Measurements from ENCODE around the gene PCSK5. TPM values are rescaled to one million over a fixed set of nuclear protein-coding genes. Genes with fewer than 3 reads are reported as not detected.

PCSK5 gene
- polyA plus RNA-seq, 1 donor from 2014 or later = 1.7 TPM

GRCh38 chr9:75939536-75940111 is 49.2 kb downstream of the PCSK5 start:
- no peak overlapping the region for H3K4me3 ChIP-seq (ENCODE audit: low read length)
- no peaks in the 10 kb centered on the region for H3K79me2 ChIP-seq (replicated peaks; ENCODE audit: insufficient read depth, low read length)
- H3K4me2 ChIP-seq (ENCODE audit: low read length) = no peak overlapping the region
- no peaks in the 10 kb centered on the region for H3F3A ChIP-seq (ENCODE audit: insufficient read depth, low read length, poor library complexity, severe bottlenecking)
- no peak overlapping the region for H3K27ac ChIP-seq (ENCODE audit: low read length)
- H3K36me3 ChIP-seq (ENCODE audit: insufficient read depth, low read length) = no peaks in the 10 kb centered on the region
- H4K20me1 ChIP-seq (ENCODE audit: insufficient read depth) = no peaks in the 10 kb centered on the region
- no peaks in the 10 kb centered on the region for H3K9me2 ChIP-seq (ENCODE audit: insufficient read depth, low read length)
- H3K9ac ChIP-seq (ENCODE audit: low read length) = no peak overlapping the region
- no peak overlapping the region for H2AFZ ChIP-seq (ENCODE audit: low read depth, low read length)
- no peak for TF ChIP-seq SMC3 (conservative IDR thresholded peaks at IDR 0.05; ENCODE audit: poor library complexity)
- no peak for TF ChIP-seq POLR2AphosphoS5 (IDR thresholded peaks at IDR 0.05)
- no peak for TF ChIP-seq MXI1 (conservative IDR thresholded peaks at IDR 0.05; ENCODE audit: poor library complexity, severe bottlenecking)
- TF ChIP-seq TAF1 (IDR thresholded peaks at IDR 0.05; ENCODE audit: low read depth) = no peak
- no peak for TF ChIP-seq EZH2 (IDR thresholded peaks at IDR 0.05; ENCODE audit: borderline replicate concordance, insufficient read depth, low read length, poor library complexity, severe bottlenecking)
- TF ChIP-seq RAD21 (conservative IDR thresholded peaks at IDR 0.05) = no peak
- no peak for TF ChIP-seq REST (IDR thresholded peaks at IDR 0.05; ENCODE audit: borderline replicate concordance)
- TF ChIP-seq EP300 (conservative IDR thresholded peaks at IDR 0.05; ENCODE audit: poor library complexity, severe bottlenecking) = no peak
- TF ChIP-seq CTCF (IDR thresholded peaks at IDR 0.05; ENCODE audit: poor library complexity, severe bottlenecking) = no peak
- no peaks in the 10 kb centered on the region for H3K9me3 ChIP-seq (ENCODE audit: low read length)
- no peaks in the 10 kb centered on the region for H3K27me3 ChIP-seq (ENCODE audit: insufficient read depth, low read depth, low read length)

GRCh38 chr9:75941066-75941465 is 50.6 kb downstream of the PCSK5 start:
- Histone ChIP-seq H3K27ac (ENCODE audit: low read length) (no peak overlapping the region), H4K20me1 (ENCODE audit: insufficient read depth) (no peaks in the 10 kb centered on the region), H3K9me2 (ENCODE audit: insufficient read depth, low read length) (no peaks in the 10 kb centered on the region), H3K4me3 (ENCODE audit: low read length) (no peak overlapping the region), H3K9me3 (ENCODE audit: low read length) (no peaks in the 10 kb centered on the region), H3F3A (ENCODE audit: insufficient read depth, low read length, poor library complexity, severe bottlenecking) (no peaks in the 10 kb centered on the region), H3K36me3 (ENCODE audit: insufficient read depth, low read length) (no peaks in the 10 kb centered on the region), H3K79me2 (replicated peaks; ENCODE audit: insufficient read depth, low read length) (no peaks in the 10 kb centered on the region), H3K4me2 (ENCODE audit: low read length) (no peak overlapping the region), H3K9ac (ENCODE audit: low read length) (no peak overlapping the region), H2AFZ (ENCODE audit: low read depth, low read length) (no peak overlapping the region), H3K27me3 (ENCODE audit: insufficient read depth, low read depth, low read length) (no peaks in the 10 kb centered on the region)
- no peak for TF ChIP-seq EZH2 (IDR thresholded peaks at IDR 0.05; ENCODE audit: borderline replicate concordance, insufficient read depth, low read length, poor library complexity, severe bottlenecking)

All from neural cell (in vitro differentiated cells).